ENCODE data around the gene FRAT2.
"Not testable (repeated sequence)": the region's sequence is repeated elsewhere in the genome, so short reads cannot be mapped to it uniquely, and the experiment has no call there.

Gene FRAT2

GRCh38 chr10:97355571-97355975 is 21.0 kb upstream of the FRAT2 start:
- DNase-seq, result no peak

GRCh38 chr10:97353945-97354344 is 19.4 kb upstream of the FRAT2 start:
- DNase-seq, result no peak

- DNase-seq, result no peak
These were observed 15.4 kb upstream of the FRAT2 start for GRCh38 chr10:97349752-97350513.

DNA sequence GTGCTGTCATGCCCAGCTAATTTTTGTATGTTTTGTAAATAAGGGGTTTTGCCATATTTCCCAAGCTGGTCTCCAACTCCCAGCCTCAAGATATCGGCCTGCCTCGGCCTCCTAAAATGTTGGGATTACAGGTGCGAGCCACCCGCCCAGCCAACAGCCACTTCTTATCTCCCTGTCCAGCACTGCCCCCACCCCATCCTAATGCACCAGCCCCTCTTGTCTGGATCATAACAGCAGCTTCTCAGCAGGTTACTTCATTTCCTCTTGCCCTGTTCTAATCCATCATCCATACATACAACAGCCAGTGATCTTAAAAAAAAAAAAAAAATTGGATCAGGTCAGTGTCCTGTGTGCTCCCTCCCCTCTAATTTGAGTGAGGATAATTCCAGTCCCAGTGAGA is 12.8 kb upstream of the FRAT2 start:
- no peak for DNase-seq

- DNase-seq, result not testable (repeated sequence)
These were observed 9.1 kb upstream of the FRAT2 start for GRCh38 chr10:97343664-97344063.

- no peak for DNase-seq
These were observed 6.9 kb upstream of the FRAT2 start for GRCh38 chr10:97341416-97341815.

DNA sequence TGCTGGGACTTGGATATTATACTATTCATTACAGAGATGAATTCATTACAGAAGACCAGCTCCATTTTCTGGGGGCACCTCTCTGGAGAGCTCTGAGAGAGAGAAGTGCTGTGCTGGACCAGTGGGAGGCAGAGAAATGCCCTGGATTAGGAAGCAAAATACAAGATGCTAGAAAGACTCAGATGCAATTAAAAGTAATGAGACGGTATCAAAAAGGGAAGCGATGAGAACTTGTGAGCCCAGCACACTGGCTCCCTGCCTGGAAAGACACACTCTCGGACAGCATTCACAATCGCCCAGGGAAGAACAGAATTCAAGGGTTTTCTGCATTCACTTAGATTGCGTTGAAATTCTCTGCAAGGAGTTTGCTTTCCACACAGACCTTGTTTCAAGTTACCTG is 3.5 kb upstream of the FRAT2 start:
- DNase-seq, result no peak

DNA sequence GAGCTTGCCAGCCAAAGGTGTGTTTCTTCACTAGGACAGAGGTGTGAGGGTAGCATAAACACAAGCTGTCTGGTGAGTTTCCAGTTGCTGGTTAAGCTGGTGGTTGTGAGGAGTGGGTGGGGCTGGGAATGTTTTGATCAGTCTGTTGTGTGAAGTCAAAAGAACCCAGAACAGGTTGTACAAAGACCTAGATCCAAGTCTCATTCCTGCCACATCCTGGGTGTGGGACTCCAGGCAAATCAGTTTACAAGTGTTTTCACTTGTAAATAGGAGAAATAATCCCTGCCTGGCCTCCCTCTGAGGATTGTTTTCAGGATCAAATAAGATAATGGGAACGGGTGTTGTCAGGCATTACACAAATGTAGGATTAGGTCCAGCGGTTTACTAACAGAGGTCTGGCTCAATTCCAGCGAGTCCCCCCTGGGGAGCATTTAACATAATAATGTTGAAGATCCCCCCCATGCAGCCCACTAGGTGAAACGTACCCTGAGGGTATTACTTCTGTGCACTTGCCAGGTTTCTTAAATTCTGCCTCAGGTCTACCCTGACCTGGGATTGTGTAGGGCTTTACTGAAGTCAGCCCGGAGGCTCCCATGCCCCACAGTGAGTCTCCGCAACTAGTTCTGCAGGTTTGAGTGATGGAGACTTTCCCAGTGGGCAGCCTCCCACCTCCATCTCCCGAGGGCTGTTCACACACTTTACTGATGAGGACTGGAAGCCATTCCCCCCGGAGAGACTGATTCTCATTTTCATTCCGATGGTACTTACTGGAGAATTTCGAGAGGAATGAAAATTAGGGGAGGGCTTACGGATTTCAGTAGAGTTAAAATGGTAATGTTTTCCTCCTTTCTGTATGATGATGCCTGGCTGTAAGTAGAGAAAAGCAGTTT is 2.7 kb upstream of the FRAT2 start:
- no peak for DNase-seq

GRCh38 chr10:97336446-97336845 is 1.9 kb upstream of the FRAT2 start:
- no peak for DNase-seq

DNA sequence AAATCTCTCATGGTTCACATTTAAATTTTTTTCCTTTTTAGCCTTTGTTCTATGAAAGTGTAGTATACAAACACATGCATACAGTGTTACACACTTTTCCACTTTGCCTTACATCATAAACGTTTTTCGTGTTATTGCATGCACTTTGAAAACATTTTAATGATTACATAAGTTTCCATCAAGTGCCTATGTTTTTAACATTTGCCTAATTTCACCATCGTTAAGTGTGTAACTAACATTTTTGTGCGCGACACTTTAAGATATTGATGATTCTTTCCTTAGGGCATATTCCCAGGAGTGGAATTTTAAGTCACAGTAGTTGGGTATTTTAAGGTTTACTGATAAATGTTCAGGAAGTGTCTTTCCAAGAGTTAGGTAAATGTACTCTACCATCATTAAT is 1.5 kb upstream of the FRAT2 start:
- no peak for DNase-seq

GRCh38 chr10:97335188-97335619 is 675 bp upstream of the FRAT2 start:
- no peak for DNase-seq

DNA sequence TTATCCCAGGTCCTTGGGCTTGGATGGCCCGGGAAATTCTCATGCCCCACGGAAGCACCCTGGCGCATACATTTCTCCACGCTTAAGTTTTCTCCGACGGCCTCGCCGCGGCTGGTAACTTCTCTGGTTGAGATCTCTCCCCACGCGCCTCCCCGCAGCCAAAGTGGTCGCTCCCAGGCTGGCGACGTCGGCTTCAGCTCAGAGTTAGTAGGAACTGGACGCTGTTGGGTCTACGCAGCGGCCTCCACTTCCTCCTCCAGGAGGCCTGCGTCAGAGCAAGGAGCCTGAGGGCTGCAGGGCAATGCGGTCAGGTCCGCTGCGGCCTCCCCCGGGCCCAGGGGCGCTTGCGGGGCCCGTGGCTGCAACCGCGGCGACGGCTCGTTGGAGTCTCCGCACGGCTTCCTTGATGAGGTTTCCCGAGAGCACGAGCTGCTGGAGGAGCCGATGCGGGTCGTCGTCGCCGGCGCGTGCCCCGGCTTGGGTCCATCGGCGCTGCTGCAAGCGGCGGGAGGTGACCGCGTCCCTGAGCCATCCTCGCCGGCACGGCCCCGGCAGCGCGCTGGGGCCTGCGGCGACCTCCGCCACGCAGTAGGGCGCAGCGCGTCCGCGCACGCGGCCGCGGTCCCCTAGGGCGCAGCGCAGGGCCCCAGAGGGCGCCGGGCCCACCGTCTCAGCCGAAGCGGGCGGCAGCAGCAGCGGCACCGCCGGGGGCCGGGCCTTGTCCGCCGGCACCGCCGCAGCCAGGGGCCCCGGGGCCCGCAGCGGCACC is 744 bp downstream of the FRAT2 start:
- DNase-seq, result no peak

GRCh38 chr10:97333351-97333600 is 1.3 kb downstream of the FRAT2 start:
- no peak for DNase-seq

- DNase-seq, result no peak
These were observed 1.8 kb downstream of the FRAT2 start for GRCh38 chr10:97332591-97333350.

DNA sequence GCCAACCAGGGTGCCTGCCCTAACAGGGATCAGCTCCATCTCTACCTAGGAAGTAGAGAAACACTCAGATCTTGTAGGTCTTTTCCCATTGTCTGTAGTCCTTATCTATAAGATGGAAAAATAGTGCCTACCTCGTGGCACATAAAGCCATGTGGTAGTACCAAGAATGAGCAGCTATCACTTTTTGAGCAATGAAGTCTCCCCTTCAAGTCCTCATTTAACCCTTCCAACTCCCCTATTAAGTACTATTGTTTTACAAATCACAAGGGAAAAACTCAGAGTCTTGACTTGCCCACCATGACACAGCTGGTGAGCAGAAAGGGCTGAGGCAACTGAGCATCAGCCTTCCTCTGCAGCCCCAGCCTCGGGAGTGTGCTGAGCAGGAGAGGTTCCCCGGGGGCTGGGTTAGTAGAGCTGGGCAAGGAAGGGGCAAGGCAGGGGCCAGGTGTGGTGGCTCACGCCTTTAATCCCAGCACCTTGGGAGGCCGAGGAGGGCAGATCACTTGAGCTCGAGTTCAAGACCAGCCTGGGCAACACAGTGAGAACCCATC is 3.3 kb downstream of the FRAT2 start:
- no peak for DNase-seq

GRCh38 chr10:97329766-97330165 is 4.8 kb downstream of the FRAT2 start:
- no peak for DNase-seq

DNA sequence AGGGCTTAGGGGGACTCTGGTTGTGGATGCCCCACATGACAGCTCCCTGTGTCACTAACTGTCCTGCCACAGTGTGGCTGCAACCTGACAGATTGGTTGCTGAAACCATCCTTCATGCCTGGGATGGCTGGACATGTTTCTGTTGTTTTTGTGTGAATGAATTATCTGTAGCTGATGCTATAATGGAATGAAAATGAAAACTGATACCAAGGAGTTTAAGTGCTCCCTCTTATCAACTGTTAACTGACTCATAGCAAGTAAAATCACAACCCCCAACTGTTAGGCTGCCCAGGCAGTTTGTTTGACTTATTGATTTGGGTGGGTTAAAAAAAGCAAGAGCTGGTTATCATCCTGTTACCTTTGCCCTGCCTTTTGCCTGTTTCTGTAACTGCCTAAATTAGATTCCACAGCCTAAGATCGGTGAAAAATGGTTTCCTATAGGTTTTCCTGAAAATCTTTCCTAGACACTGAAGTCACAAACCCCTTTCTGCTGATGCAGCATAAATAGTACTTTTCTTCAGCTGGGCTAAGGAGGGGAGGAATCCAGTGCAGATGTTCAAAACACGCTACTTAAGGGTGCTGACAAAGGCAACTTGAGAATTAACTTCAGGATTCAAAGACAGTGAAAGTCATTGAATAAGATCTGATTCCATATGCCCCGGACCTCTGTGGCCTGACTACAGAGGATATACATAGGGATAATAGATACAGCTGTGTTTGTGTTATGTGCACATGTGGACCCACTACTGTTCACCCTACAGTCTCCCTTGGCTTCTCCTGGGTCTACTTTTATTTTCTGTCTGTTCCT is 5.7 kb downstream of the FRAT2 start:
- DNase-seq, result no peak

GRCh38 chr10:97327348-97328294 is 6.9 kb downstream of the FRAT2 start:
- peak; percentile 29 for DNase-seq

GRCh38 chr10:97325754-97326153 is 8.8 kb downstream of the FRAT2 start:
- DNase-seq, result no peak

DNA sequence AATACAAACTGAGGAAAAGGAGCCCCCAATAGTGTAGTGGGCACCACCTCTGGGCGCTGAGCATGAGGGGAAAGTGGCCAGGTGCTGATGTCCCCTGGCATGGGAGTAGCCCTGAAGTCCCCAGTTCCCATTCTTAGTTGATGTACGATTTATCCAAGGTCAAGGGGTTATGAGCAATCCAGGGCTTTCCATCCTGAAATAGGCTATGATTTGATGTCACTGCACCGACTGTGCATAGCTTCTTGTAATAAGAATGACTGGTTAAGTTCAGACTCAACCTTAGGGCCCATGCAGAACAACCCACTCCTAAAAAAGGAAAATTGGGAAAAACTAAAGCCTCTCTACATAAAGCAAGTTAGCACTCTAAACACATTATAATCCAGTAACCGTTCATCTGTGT is 11.0 kb downstream of the FRAT2 start:
- no peak for DNase-seq

DNA sequence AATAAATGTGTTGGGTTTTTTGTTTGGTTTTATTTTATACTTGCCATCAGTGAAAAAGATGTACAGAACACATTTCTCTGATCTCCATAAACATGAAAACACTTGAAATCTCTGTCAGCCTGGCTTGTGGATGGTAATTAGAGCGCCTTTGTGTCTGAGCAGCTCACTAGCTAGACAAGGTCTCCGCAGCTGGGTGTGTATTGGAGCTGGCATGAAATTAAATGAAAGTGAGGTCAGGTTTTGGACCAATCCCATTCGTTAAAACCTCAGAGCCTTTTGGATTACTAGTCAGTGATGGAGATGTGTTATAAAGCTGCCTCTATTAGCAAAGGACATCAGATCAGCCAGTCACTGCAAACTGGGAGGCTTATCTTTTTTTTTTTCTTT is 12.7 kb downstream of the FRAT2 start:
- DNase-seq, result peak; percentile 20

Measured in NCI-H774 (cell line).